SU-DHL-6 (cell line): ENCODE data around the gene THAP6.

Experiments
- CTCF ChIP-seq: fragments of 200-600 bp; sonication (generic); IDR thresholded peaks from one replicate; pipeline ENCODE4 v1.5.1; 2017; ENCODE audit warnings: antibody characterized with exemption, mild to moderate bottlenecking, low read length, moderate library complexity; ENCODE audit not compliant: insufficient read depth, poor library complexity, severe bottlenecking
- EZH2phosphoT487 ChIP-seq: fragments of 200-600 bp; sonication (generic), shearing (Covaris generic); conservative IDR thresholded peaks from 2 replicates; pipeline ENCODE4 v1.6.1; 2018; ENCODE audit warnings: mild to moderate bottlenecking, antibody characterized with exemption, low read length, moderate library complexity, mixed read lengths

- TF ChIP-seq CTCF, result no peak
- no peak for TF ChIP-seq EZH2phosphoT487
Measured at GRCh38 chr4:75497133-75497532, 17.1 kb upstream of the THAP6 start.
